ENCODE results near the gene OR2A1. TPM values are rescaled to one million over a fixed set of nuclear protein-coding genes. Genes with fewer than 3 reads are reported as not detected.
"Not testable (repeated sequence)": the region's sequence is repeated elsewhere in the genome, so short reads cannot be mapped to it uniquely, and the experiment has no call there.

The OR2A1 gene
- total and polyA plus RNA-seq, 2 donors, result 0.05 to 0.23 TPM

DNA sequence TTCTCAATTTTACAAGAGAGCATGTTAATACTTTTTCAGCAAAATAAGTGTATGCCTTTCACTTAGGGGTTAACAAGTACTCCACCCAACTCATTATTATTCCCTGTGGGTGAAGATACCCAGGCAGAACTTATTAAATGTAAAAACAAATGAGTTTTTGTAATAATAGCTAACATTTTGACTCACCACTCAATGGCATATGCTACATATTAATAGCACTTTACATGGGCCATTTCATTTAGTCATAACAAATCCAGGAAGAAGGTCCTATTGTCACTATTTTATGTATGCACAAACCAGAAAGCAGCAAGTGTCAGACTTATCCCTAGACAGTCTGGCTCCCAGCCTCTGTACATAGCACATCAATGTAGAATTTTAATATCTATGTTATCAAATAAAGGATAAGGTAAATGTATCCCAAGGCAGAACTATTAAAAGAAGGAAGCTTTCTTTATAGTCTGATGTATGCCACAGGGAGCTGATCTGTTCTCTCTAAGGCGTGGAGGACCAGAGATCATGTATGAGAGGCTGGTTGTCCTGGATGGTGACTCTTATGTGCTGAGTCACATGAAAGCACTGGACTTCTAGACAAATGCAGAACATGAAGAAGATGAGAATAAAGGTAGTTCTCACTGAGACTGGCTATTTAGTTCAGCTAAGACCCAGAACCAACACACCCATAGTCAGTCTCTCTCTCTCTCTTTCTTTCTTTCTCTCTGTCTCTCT lies 9.5 kb upstream of the OR2A1 start:
- H3K36me3 ChIP-seq (ENCODE audit: insufficient read depth); H3K4me1 ChIP-seq (ENCODE audit: insufficient read depth); H3K27ac ChIP-seq (ENCODE audit: low read depth); DNase-seq (ENCODE audit: extremely low spot score); H3K4me3 ChIP-seq (ENCODE audit: low read depth, low read length): not testable (repeated sequence)
- WGBS, result no CpG with 5 or more reads among the region's 1 CpG

DNA sequence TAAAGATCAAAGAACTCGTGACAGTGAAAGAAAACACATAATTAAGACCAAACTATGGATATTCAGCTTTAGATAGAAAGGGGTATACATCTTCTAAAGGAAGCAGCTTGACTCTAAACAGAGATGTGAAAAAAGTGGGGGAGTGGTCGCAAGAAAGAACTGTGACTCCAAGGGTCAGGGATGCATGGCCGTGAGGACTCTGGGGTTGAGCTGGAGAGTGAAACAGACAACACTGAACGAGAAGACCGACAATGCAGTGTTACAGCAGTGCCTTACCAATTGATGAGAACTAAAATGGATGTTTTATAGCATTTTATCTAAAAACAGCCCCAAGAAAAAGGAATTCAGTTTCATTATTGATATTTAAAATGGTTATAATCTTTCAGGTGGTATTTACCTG lies 8.6 kb upstream of the OR2A1 start:
- no CpG with 5 or more reads among the region's 5 CpGs for WGBS

DNA sequence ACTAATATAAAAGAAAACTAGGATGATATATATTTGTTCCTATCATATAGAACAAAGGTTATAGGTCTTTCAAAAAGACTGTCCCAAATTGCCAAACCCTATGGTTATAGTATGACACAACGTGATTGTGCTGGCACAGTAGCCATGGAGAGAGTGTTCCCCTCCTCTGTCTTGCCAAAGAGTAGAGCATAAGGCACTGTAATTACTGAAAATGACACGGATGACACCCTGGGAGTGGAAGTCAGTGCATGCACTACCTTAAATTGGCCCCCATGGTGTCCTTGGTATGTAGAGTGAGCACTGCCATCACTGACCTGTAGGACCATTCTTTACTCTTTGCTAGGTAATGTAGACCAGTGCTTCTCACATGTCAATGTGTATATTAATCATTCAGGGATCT lies 7.1 kb upstream of the OR2A1 start:
- H3K27ac ChIP-seq (ENCODE audit: low read depth); DNase-seq (ENCODE audit: extremely low spot score); H3K4me3 ChIP-seq (ENCODE audit: low read depth, low read length); H3K4me1 ChIP-seq (ENCODE audit: insufficient read depth); H3K36me3 ChIP-seq (ENCODE audit: insufficient read depth): not testable (repeated sequence)
- no CpG with 5 or more reads among the region's 2 CpGs for WGBS

More for the DNA sequence above, 8.6 kb upstream of the OR2A1 start:
- DNase-seq (ENCODE audit: extremely low spot score); H3K4me1 ChIP-seq (ENCODE audit: insufficient read depth); H3K4me3 ChIP-seq (ENCODE audit: low read depth, low read length); H3K36me3 ChIP-seq (ENCODE audit: insufficient read depth); H3K27ac ChIP-seq (ENCODE audit: low read depth): not testable (repeated sequence)

DNA sequence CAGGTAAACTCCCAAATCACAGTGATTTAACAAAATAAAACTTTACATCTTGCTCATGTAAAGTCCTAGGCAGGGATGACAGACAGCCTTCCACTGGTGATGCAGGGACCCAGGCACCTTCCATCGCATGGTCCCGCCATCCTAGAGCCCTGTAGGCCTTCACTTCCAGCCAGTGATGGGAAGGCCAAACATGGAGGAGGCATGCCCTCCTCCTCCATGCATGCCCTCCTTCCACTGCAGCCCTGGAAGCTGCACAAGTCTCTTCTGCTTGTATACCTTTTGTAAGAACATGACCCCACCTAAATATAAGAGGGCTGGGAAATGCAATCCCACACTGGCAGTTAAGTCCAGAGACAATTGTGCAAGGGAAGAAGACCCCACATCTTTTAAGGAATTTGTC lies 2.5 kb upstream of the OR2A1 start:
- not testable (repeated sequence) for DNase-seq (ENCODE audit: extremely low spot score); H3K4me3 ChIP-seq (ENCODE audit: low read depth, low read length); H3K4me1 ChIP-seq (ENCODE audit: insufficient read depth); H3K27ac ChIP-seq (ENCODE audit: low read depth); H3K36me3 ChIP-seq (ENCODE audit: insufficient read depth)
- WGBS, result no CpG with 5 or more reads among the region's 2 CpGs

DNA sequence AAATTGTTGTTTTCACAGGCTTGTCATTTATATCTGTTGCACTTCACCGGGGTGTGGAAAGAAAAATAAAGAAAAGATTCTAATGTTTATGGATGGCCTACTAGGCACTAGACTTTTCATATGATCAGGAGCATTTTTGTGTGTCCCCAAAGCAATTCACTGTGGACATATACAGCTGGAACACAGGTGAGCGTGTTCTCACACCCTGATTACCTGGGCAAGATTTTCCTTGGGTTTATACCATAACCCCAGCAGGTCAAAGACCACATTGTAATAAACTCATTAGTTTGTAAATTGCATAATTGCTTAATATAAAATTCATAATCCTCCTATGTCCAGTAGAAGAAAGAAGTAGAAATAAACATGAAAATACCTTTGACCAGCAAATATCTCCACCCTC lies 1.0 kb upstream of the OR2A1 start:
- H3K4me3 ChIP-seq (ENCODE audit: low read depth, low read length), result not testable (repeated sequence)
- WGBS, result no CpG with 5 or more reads among the region's 2 CpGs

DNA sequence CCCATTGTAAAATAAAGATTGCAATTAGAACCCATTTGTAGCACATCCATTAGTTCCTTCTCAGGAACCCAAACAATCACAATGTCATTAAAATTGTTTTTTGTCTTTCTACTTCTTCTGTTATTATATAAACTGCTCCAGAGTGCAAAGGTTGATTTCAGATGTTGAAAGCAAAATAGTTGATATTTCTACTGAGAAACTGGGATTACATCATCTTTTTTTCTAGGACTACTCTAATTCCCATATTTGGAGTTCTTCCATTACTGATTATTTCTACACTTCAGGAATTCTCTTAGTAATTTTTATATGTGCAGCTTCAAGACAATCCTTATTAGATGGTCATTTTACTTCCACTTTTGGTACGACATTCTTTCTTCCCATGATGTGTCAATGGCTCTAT lies 5.3 kb downstream of the OR2A1 start:
- DNase-seq (ENCODE audit: extremely low spot score); H3K27ac ChIP-seq (ENCODE audit: low read depth); H3K4me1 ChIP-seq (ENCODE audit: insufficient read depth); H3K4me3 ChIP-seq (ENCODE audit: low read depth, low read length); H3K36me3 ChIP-seq (ENCODE audit: insufficient read depth): not testable (repeated sequence)
- WGBS, result no CpG with 5 or more reads among the region's 1 CpG

More for the DNA sequence above, 1.0 kb upstream of the OR2A1 start:
- not testable (repeated sequence) for H3K36me3 ChIP-seq (ENCODE audit: insufficient read depth); H3K27ac ChIP-seq (ENCODE audit: low read depth); H3K4me1 ChIP-seq (ENCODE audit: insufficient read depth); DNase-seq (ENCODE audit: extremely low spot score)

DNA sequence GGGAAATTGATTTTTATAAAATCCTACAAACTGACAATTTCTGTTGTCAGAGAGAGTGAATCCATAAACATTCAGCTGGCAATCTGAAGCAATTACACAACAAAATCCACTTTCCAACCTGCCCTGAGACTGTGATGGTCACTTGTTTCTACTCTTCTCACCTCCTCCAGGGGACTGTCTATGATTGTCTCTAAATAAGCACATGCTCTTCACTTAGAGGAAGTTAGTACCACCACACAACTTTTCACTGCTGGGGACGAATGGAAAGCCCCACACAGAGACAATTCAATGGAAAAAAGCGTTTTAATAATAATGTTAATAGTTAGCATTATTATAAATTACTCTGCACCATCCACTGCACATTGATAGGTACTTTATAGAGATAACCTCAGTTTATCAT lies 7.3 kb downstream of the OR2A1 start:
- H3K27ac ChIP-seq (ENCODE audit: low read depth); H3K4me1 ChIP-seq (ENCODE audit: insufficient read depth); H3K36me3 ChIP-seq (ENCODE audit: insufficient read depth); DNase-seq (ENCODE audit: extremely low spot score); H3K4me3 ChIP-seq (ENCODE audit: low read depth, low read length): not testable (repeated sequence)
- WGBS, result no CpG with 5 or more reads among the region's 2 CpGs

DNA sequence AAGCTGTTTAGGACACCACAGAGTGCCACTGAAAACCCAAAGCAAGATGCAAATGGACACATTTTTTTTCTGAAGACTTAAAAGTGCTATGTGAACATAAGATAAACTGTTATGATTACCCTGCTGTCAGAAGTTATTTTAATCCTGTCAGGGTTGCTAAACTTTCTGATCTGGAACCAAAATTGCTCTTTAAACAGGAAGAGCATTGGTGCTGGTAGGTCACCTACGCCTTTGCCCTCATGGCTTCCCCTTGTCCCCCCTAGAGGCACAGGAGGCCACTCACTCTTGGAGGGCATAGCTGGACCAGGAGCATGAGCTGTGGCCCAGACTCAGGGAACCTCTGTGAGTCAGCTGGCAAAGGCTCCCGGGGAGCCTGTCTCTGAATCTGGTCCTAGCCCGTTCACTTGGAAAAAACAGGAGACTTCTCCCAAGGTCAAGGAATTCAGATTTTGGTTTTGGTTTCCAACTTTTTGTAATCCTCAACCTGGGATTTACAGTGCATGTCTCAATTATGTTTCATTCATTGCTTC lies 9.5 kb downstream of the OR2A1 start:
- WGBS, result 93% methylated on average over 1 of the region's 3 CpGs
- not testable (repeated sequence) for H3K4me3 ChIP-seq (ENCODE audit: low read depth, low read length); H3K4me1 ChIP-seq (ENCODE audit: insufficient read depth); H3K27ac ChIP-seq (ENCODE audit: low read depth); H3K36me3 ChIP-seq (ENCODE audit: insufficient read depth); DNase-seq (ENCODE audit: extremely low spot score)

DNA sequence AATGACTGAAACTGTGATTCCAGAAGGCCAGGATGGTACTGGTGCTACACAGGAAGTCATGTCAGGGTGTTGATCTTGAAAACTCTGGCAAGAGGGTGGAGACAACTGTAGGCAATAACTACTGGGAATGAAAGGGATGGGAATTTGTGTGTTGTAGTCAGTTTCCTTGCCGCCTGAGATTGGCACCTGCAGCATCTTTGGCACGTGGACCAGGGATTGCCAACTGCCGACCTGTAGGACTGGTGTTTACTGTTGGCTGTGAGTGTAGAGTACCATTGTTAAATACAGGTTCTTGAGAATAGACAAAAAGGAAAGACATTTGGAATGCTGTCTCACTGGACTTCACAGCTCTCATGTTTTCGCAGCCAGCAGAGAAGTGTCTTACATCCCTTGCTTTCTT lies 11.1 kb downstream of the OR2A1 start:
- H3K4me1 ChIP-seq (ENCODE audit: insufficient read depth); H3K4me3 ChIP-seq (ENCODE audit: low read depth, low read length); H3K27ac ChIP-seq (ENCODE audit: low read depth); DNase-seq (ENCODE audit: extremely low spot score); H3K36me3 ChIP-seq (ENCODE audit: insufficient read depth): not testable (repeated sequence)
- 94% methylated on average over 3 of the region's 4 CpGs for WGBS

DNA sequence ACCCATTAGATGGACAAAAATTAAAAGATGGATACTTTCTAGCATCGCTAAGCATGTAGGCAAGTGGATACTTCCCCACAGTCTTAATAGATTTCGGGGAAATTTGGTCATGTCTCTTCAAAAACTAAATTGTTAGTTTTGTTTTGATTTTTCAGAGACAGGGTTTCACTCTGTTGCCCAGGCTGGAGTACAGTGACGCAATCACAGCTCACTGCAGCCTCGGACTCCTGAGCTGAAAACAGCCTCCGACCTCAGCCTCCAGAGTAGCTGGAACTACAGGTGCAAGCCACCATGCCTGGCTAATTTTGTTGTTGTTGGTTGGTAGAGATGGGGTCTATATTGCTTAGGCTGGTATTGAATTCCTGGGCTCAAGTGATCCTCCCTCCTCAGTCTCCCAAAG lies 13.6 kb downstream of the OR2A1 start:
- DNase-seq (ENCODE audit: extremely low spot score), result not testable (repeated sequence)

DNA sequence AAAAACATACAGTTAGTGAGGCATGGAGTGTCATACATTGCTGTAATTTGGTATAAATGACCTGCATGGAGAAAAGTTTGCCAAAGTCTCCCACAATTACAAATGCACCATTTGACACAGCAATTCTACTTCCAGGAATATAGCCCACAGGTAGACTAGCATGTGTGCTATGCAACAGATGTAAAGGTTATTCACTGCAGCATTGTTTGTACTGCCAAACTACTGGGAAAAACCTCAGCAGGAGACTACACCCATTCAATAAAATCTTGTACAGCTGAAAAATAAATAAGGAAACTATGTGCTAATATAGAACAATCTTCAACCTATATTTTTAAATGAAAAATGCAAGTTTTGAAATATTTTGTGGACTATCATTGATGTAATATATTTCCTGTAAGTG lies 17.8 kb downstream of the OR2A1 start:
- not testable (repeated sequence) for H3K36me3 ChIP-seq (ENCODE audit: insufficient read depth); H3K4me1 ChIP-seq (ENCODE audit: insufficient read depth); DNase-seq (ENCODE audit: extremely low spot score); H3K4me3 ChIP-seq (ENCODE audit: low read depth, low read length); H3K27ac ChIP-seq (ENCODE audit: low read depth)

More for the DNA sequence above, 13.6 kb downstream of the OR2A1 start:
- 96% methylated on average over 3 of the region's 5 CpGs for WGBS
- not testable (repeated sequence) for H3K36me3 ChIP-seq (ENCODE audit: insufficient read depth); H3K4me1 ChIP-seq (ENCODE audit: insufficient read depth); H3K4me3 ChIP-seq (ENCODE audit: low read depth, low read length); H3K27ac ChIP-seq (ENCODE audit: low read depth)

DNA sequence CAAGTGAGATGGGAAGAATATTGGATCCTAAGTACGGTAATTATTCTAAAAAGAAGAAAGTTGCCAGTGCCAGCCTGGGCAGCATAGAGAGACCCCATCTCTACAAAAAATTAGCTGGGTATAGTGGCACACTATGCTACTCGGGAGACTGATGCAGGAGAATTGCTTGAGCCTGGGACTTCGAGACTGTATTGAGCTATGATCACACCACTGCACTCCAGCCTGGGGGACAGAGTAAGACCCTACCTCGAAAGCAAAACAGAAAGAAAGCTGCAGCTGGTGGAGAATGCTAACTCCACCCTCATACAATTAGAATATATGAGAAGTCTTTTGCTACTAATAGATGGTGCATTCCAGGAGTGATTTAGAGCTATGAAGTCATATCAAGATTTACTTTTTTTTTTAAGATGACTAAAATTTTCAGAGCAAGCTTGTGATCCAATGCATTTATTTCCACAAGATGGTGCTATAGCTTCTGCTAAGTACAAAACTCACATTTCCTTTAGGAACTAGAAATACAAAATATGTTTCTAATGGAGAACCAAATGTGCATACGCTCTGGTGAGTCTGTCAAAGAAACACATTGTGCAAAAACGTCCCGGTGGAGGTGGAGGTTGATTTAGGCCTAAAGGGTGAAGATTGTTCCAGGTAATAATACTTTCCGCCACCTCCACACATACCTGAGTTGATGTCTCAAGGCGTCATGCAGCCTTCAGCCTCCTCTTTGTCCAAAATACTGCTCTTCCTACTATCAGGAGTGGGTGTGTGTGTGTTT lies 19.2 kb downstream of the OR2A1 start:
- H3K36me3 ChIP-seq (ENCODE audit: insufficient read depth); H3K4me1 ChIP-seq (ENCODE audit: insufficient read depth); DNase-seq (ENCODE audit: extremely low spot score); H3K27ac ChIP-seq (ENCODE audit: low read depth); H3K4me3 ChIP-seq (ENCODE audit: low read depth, low read length): not testable (repeated sequence)
- 100% methylated on average over 2 of the region's 9 CpGs for WGBS

DNA sequence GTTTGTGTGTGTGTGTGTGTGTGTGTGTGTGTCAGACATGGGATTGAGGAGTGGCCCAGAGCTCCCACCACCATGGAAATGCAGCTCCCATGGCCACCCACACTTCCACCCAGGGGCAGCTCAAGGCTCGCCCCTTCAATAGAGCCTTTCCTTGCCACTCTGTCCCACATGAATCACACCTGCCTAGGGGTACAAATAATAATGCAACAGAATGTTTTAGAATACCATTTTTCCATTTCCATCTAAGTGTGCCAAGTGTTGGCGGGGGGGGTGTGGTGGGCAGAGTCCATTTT lies 19.7 kb downstream of the OR2A1 start:
- H3K4me1 ChIP-seq (ENCODE audit: insufficient read depth); DNase-seq (ENCODE audit: extremely low spot score); H3K4me3 ChIP-seq (ENCODE audit: low read depth, low read length); H3K36me3 ChIP-seq (ENCODE audit: insufficient read depth); H3K27ac ChIP-seq (ENCODE audit: low read depth): not testable (repeated sequence)
- 88% methylated on average over 1 of the region's 2 CpGs for WGBS

DNA sequence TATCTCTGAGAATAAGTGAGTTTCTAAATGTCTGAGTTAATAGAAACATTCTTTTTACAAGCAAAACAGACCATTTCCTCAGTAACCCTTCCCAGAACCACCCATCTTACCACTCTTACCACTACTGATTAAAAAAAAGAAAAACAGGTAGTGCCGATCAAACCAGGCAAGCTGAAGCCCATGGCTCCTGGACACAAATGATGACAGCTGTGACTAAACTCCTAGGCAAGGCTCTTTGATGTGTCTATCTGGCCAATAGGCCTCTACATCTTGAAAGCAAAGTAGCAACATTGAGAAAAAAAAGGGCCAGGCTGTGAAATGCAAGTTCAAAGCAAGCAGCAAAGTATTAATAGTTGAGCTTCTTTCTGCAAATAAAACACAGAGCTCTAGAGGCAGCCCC lies 36.4 kb downstream of the OR2A1 start:
- H3K4me3 ChIP-seq (ENCODE audit: low read depth, low read length); H3K27ac ChIP-seq (ENCODE audit: low read depth); H3K36me3 ChIP-seq (ENCODE audit: insufficient read depth); DNase-seq (ENCODE audit: extremely low spot score); H3K4me1 ChIP-seq (ENCODE audit: insufficient read depth): not testable (repeated sequence)
- no CpG with 5 or more reads among the region's 1 CpG for WGBS
